Lower leg skin (tissue), 3 donors: Measurements from ENCODE around the gene C9orf78.

Experiments
- CTCF ChIP-seq, 3 donors: fragments of 450-650 bp; IDR thresholded peaks; one replicate each; pipeline ENCODE4 v1.5.1; 2016; ENCODE audit warnings: antibody characterized with exemption in 3 of 3, mild to moderate bottlenecking in 3 of 3, moderate library complexity in 2 of 3
- POLR2A ChIP-seq, 2 donors: fragments of 450-650 bp; IDR thresholded peaks; one replicate each; pipeline ENCODE4 v1.6.1; 2016 to 2017; ENCODE audit warnings: antibody characterized with exemption in 2 of 2, mild to moderate bottlenecking in 1 of 2, moderate library complexity in 1 of 2

- TF ChIP-seq CTCF (IDR thresholded peaks at IDR 0.05) = no peak
- TF ChIP-seq POLR2A (IDR thresholded peaks at IDR 0.05) = no peak
Observed at GRCh38 chr9:129832982-129833381, 2.1 kb downstream of the C9orf78 start.
